K562 (cell line): ENCODE measurements around the gene PHLDB1. TPM values are rescaled to one million over a fixed set of nuclear protein-coding genes. Genes with fewer than 3 reads are reported as not detected.
A peak's percentile ranks its signal among the peaks of the same experiment; 100 is the strongest.

Experiments
- ATAC-seq: fragments of 200-7000 bp; cut with Tn5 transposase; 3 replicates; pipeline ENCODE4 v1.9.1; 2020; ENCODE audit warnings: moderate library complexity
- BruUV-seq: library from RNA; stranded (reverse); fragments of 400-500 nt; replicated peaks from 2 replicates; lab custom pipeline; 2021; lab: Mats Ljungman, UMichigan
- CTCF ChIA-PET: fragments of 300-600 bp; formaldehyde crosslinking; extraction: SDS; loops from one replicate; lab custom pipeline; 2021; ENCODE audit warnings: low intra/inter-chr PET ratio; lab: Yijun Ruan, JAX
- POLR2A ChIA-PET: fragments of 300-600, 350-650 bp; sonication (Branson Sonifier 250); formaldehyde crosslinking; extraction: SDS; loops from one replicate; lab custom pipeline; 2021; ENCODE audit warnings: antibody characterized with exemption, inconsistent platforms; lab: Yijun Ruan, JAX
- DNase-seq, 4 experiments: peaks; one replicate each; pipeline versions ENCODE4 v3.0.0 to v3.0.0-alpha.2; 2011 to 2018; ENCODE audit warnings: low spot score in 3 of 4, mixed read lengths in 3 of 4; ENCODE audit errors: extremely low read depth in 1 of 4
- FAIRE-seq: peaks from 2 replicates; lab custom pipeline; 2011; peaks lifted over from hg19 to GRCh38; lab: Jason Lieb, UNC
- H2AFZ ChIP-seq: 2 replicates; pipeline ENCODE4 v1.6.0; 2011; ENCODE audit warnings: low read depth, low read length, control low read depth, inconsistent platforms
- H3K27ac ChIP-seq: fragments of 200-600 bp; 3 replicates; pipeline ENCODE4 v1.8.0; 2011; ENCODE audit warnings: low read depth, mild to moderate bottlenecking, control low read depth, inconsistent platforms, low read length, moderate library complexity, mixed read lengths; ENCODE audit errors: extremely low read depth
- H3K27me3 ChIP-seq, 2 experiments: fragments of 300-600 bp in 1 of 2; 2 replicates in 1 of 2; 3 replicates in 1 of 2; pipeline versions ENCODE4 v1.6.0 to v1.8.0; 2011; ENCODE audit warnings: inconsistent platforms in 2 of 2, low read length in 2 of 2, mild to moderate bottlenecking in 1 of 2, mixed read lengths in 1 of 2, moderate library complexity in 1 of 2; ENCODE audit not compliant: control insufficient read depth in 2 of 2, insufficient read depth in 2 of 2
- H3K36me3 ChIP-seq: fragments of 300-600 bp; 3 replicates; pipeline ENCODE4 v1.8.0; 2011; ENCODE audit warnings: mild to moderate bottlenecking, low read length, inconsistent platforms; ENCODE audit not compliant: control insufficient read depth, insufficient read depth
- H3K4me1 ChIP-seq, 2 experiments: fragments of 200-600 bp in 1 of 2; replicated peaks in 1 of 2; 2 replicates in 1 of 2; 3 replicates in 1 of 2; pipeline versions ENCODE4 v1.5.1 to v1.8.0; 2011; ENCODE audit warnings: inconsistent platforms in 2 of 2, low read length in 2 of 2, mild to moderate bottlenecking in 1 of 2, mixed read lengths in 1 of 2, moderate library complexity in 1 of 2; ENCODE audit not compliant: control insufficient read depth in 2 of 2, insufficient read depth in 2 of 2
- H3K4me2 ChIP-seq: 2 replicates; pipeline ENCODE4 v1.6.1; 2011; ENCODE audit warnings: low read length, control low read depth, inconsistent platforms, mixed read lengths; ENCODE audit not compliant: insufficient read depth
- H3K4me3 ChIP-seq: fragments of 200-600 bp; sonication (generic), shearing (Covaris generic); 2 replicates; pipeline ENCODE4 v1.5.1; 2016; ENCODE audit warnings: control low read depth, inconsistent platforms
- H3K79me2 ChIP-seq: fragments of 200-600 bp; 3 replicates; pipeline ENCODE4 v1.8.0; 2011; ENCODE audit warnings: low read length, inconsistent platforms; ENCODE audit not compliant: control insufficient read depth, insufficient read depth
- H3K9ac ChIP-seq, 2 experiments: 2 replicates each; pipeline versions ENCODE4 v1.6.0 to v1.6.1; 2011; ENCODE audit warnings: low read depth in 2 of 2, low read length in 2 of 2, control low read depth in 1 of 2, inconsistent platforms in 1 of 2, mild to moderate bottlenecking in 1 of 2, mixed read lengths in 1 of 2; ENCODE audit not compliant: insufficient read depth in 1 of 2
- H3K9me1 ChIP-seq: one replicate; pipeline ENCODE4 v1.6.0; 2011; ENCODE audit warnings: inconsistent platforms, mild to moderate bottlenecking, low read length, moderate library complexity; ENCODE audit not compliant: control insufficient read depth, insufficient read depth
- H3K9me3 ChIP-seq: replicated peaks from 2 replicates; pipeline ENCODE4 v1.5.1; 2011; ENCODE audit warnings: low read depth, low read length, inconsistent platforms; ENCODE audit not compliant: control insufficient read depth, insufficient read depth
- H4K20me1 ChIP-seq: replicated peaks from 2 replicates; pipeline ENCODE4 v1.6.1; 2011; ENCODE audit warnings: low read length, inconsistent platforms, mixed read lengths; ENCODE audit not compliant: control insufficient read depth, insufficient read depth
- CBX3 ChIP-seq, 2 experiments: IDR thresholded peaks; 1 replicate in 1 of 2; 2 replicates in 1 of 2; pipeline ENCODE4 v1.6.1; 2012; ENCODE audit warnings: inconsistent platforms in 2 of 2, low read length in 2 of 2, borderline replicate concordance in 1 of 2, control low read depth in 1 of 2
- CCNT2 ChIP-seq: IDR thresholded peaks from 2 replicates; pipeline ENCODE4 v1.6.1; 2011; ENCODE audit warnings: borderline replicate concordance, low read depth, mild to moderate bottlenecking, moderate library complexity, mixed read lengths, low read length; ENCODE audit not compliant: insufficient read length; ENCODE audit errors: extremely low read depth
- NFIC ChIP-seq: fragments of 450-650 bp; IDR thresholded peaks from 2 replicates; pipeline ENCODE4 v1.6.1; 2017; ENCODE audit warnings: mild to moderate bottlenecking, inconsistent platforms
- PTRF ChIP-seq: fragments of 450-650 bp; IDR thresholded peaks from 2 replicates; pipeline ENCODE4 v1.6.1; 2016; ENCODE audit warnings: mild to moderate bottlenecking, missing genetic modification characterization, missing compliant biosample characterization
- RHOXF2B ChIP-seq: fragments of 250-450 bp; sonication (Bioruptor Pico); conservative IDR thresholded peaks from 2 replicates; pipeline ENCODE4 v1.5.1; 2021
- SREBF2 ChIP-seq: sonication (generic); formaldehyde crosslinking; IDR thresholded peaks from 2 replicates; pipeline ENCODE4 v1.4.0; 2020; ENCODE audit warnings: mild to moderate bottlenecking, missing genetic modification reagents
- WGBS: fragments of 100-300 bp; shearing (Covaris generic); methylation state at CpG from one replicate; pipeline ENCODE4 v1.1.6; 2016; ENCODE audit warnings: low coverage, mixed read lengths; ENCODE audit not compliant: insufficient coverage; ENCODE audit errors: missing lambda C conversion rate; 5-methylcytosine and 5-hydroxymethylcytosine counted together
- in situ Hi-C: fragments of 300-500 bp; cut with MboI; formaldehyde crosslinking; loops from 4 replicates; pipeline ENCODE4 v1.15.0; 2018; ENCODE audit warnings: inconsistent platforms, mixed read lengths
- intact Hi-C: fragments of 100-400 bp; cut with micrococcal nuclease; formaldehyde crosslinking; loops from 2 replicates; pipeline ENCODE4 v1.14.2; 2022
- polyA plus RNA-seq, 8 experiments: library from polyadenylated mRNA; depleted of rRNA in 4 of 8; stranded (reverse) in 5 of 8; unstranded in 3 of 8; fragments of >200 nt; fragmentation: Nextera tagmentation in 2 of 8; fragmentation: Illumina TruSeq in 1 of 8; extraction: Ambion mirVana in 2 of 8; extraction: Trizol in 1 of 8; gene quantifications; 2 replicates each; pipeline versions ENCODE4 v1.2.1 to v1.2.3, GENCODE V29; 2011 to 2014; ENCODE audit warnings: inconsistent platforms in 1 of 8, missing spikeins in 1 of 8
- total RNA-seq, 7 experiments: library from RNA; depleted of rRNA in 6 of 7; stranded (reverse); fragments of >200 nt in 6 of 7; fragmentation: Illumina TruSeq in 2 of 7; extraction: Trizol in 2 of 7; gene quantifications; 2 replicates each; pipeline versions ENCODE4 v1.2.1 to v1.2.3, GENCODE V29; 2011 to 2021; ENCODE audit warnings: low replicate concordance in 1 of 7
- TF ChIP-seq, protein P1 (sequence below): fragments of 450-650 bp; IDR thresholded peaks from 2 replicates; pipeline ENCODE4 v1.6.1; 2014; ENCODE audit warnings: low read depth, mild to moderate bottlenecking, moderate library complexity, borderline replicate concordance

Gene PHLDB1
- total and polyA plus RNA-seq, 9 of the 15 experiments (the other 6 are each of a cell fraction or from before 2014, with no cell fraction given), result 2.0 to 28.7 (median 16.2) TPM

- ATAC-seq (no peak), FAIRE-seq (no peak), DNase-seq (no peak)
- no peak overlapping the region for H2AFZ ChIP-seq
- no peak overlapping the region for H3K4me3 ChIP-seq
- H3K36me3 ChIP-seq, result peaks cover 61% of the 10 kb centered on the region
- in situ Hi-C loops, result no loop called here
- no peak for TF ChIP-seq CBX3 (IDR thresholded peaks at IDR 0.05; ENCODE audit: borderline replicate concordance in 1 of 2, low read length in 2 of 2)
- TF ChIP-seq, protein P1, sequence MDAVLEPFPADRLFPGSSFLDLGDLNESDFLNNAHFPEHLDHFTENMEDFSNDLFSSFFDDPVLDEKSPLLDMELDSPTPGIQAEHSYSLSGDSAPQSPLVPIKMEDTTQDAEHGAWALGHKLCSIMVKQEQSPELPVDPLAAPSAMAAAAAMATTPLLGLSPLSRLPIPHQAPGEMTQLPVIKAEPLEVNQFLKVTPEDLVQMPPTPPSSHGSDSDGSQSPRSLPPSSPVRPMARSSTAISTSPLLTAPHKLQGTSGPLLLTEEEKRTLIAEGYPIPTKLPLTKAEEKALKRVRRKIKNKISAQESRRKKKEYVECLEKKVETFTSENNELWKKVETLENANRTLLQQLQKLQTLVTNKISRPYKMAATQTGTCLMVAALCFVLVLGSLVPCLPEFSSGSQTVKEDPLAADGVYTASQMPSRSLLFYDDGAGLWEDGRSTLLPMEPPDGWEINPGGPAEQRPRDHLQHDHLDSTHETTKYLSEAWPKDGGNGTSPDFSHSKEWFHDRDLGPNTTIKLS, result no peak
- TF ChIP-seq PTRF (tag), result no peak
- no peak for TF ChIP-seq SREBF2
- no peak for TF ChIP-seq CCNT2
- no peak for TF ChIP-seq RHOXF2B (CRISPR knock-in tag)
- peak; percentile 82 for TF ChIP-seq NFIC
- peaks cover 6% of the 10 kb centered on the region for H3K9me1 ChIP-seq
- no peaks in the 10 kb centered on the region for H4K20me1 ChIP-seq
- H3K4me2 ChIP-seq, result no peak overlapping the region
- H3K9ac ChIP-seq, result peak overlapping the region in 1 of 2 experiments; percentile 19; a peak in 2 of 4 replicates
- H3K9me3 ChIP-seq, result no peaks in the 10 kb centered on the region
- ChIA-PET POLR2A (interaction anchor here (0.7 kb wide), 1 partner anchor 17 kb away, joined by 3 read pairs; no protein-coding TSS in a partner anchor), CTCF (no interaction called here)
- H3K79me2 ChIP-seq, result no peaks in the 10 kb centered on the region
- no TSS peak for BruUV-seq
- 84% methylated on average over 9 of the region's 11 CpGs for WGBS
- H3K27ac ChIP-seq, result no peak overlapping the region
- peaks cover 15 to 34% of the 10 kb centered on the region in 2 experiments; a peak in 4 of 5 replicates for H3K4me1 ChIP-seq
- no peaks in the 10 kb centered on the region for H3K27me3 ChIP-seq
- intact Hi-C loops, result no loop called here
Measured at GRCh38 chr11:118641397-118642019, 34.1 kb downstream of the PHLDB1 start.
